BJ (cell line): Measurements from ENCODE around the gene TM4SF4. TPM values are rescaled to one million over a fixed set of nuclear protein-coding genes. Genes with fewer than 3 reads are reported as not detected.

ENCODE experiments used
- CTCF ChIA-PET: fragments of 350-600 bp; formaldehyde crosslinking; extraction: SDS; loops from one replicate; lab custom pipeline; 2021; ENCODE audit warnings: antibody characterized with exemption, inconsistent platforms; lab: Yijun Ruan, JAX
- POLR2A ChIA-PET: fragments of 300-600 bp; sonication (Branson Sonifier 250); formaldehyde crosslinking; extraction: SDS; loops from one replicate; lab custom pipeline; 2021; ENCODE audit warnings: antibody characterized with exemption; lab: Charles Lee
- DNase-seq: peaks from one replicate; pipeline ENCODE4 v3.0.0-alpha.2; 2011; ENCODE audit warnings: low read depth
- H3K27me3 ChIP-seq: 2 replicates; pipeline ENCODE4 v1.6.0; 2011; ENCODE audit warnings: low read length; ENCODE audit not compliant: control insufficient read depth, insufficient read depth
- H3K36me3 ChIP-seq: 2 replicates; pipeline ENCODE4 v1.5.1; 2011; ENCODE audit warnings: low read length; ENCODE audit not compliant: control insufficient read depth, insufficient read depth
- H3K4me3 ChIP-seq: 2 replicates; pipeline ENCODE4 v1.5.1; 2011; ENCODE audit warnings: low read depth, mild to moderate bottlenecking, control low read depth, low read length
- CTCF ChIP-seq: IDR thresholded peaks from 2 replicates; pipeline ENCODE4 v1.5.1; 2011; ENCODE audit warnings: low read depth, mild to moderate bottlenecking, control low read depth, inconsistent platforms, low read length, moderate library complexity; ENCODE audit not compliant: insufficient read depth
- polyA plus RNA-seq: library from polyadenylated mRNA; depleted of rRNA; stranded (reverse); fragments of >200 nt; gene quantifications from 2 replicates; pipeline ENCODE4 v1.2.3, GENCODE V29; 2011

The TM4SF4 gene
- polyA plus RNA-seq, 1 experiment = 0.42 TPM

GRCh38 chr3:149480326-149481017 lies 6.0 kb downstream of the TM4SF4 start:
- POLR2A ChIA-PET = no interaction called here

GRCh38 chr3:149481056-149481455 lies 6.6 kb downstream of the TM4SF4 start:
- TF ChIP-seq CTCF = no peak
- H3K27me3 ChIP-seq = no peaks in the 10 kb centered on the region
- ChIA-PET CTCF (interaction anchor here (0.6 to 4.1 kb wide), 33 partner anchors 9 to 526 kb away, joined by 3 to 69 read pairs (median 4); partner anchors contain the start of gene TM4SF1), POLR2A (no interaction called here)
- no peak for DNase-seq
- H3K4me3 ChIP-seq = no peak overlapping the region
- H3K36me3 ChIP-seq = no peaks in the 10 kb centered on the region

More at GRCh38 chr3:149480326-149481017, 6.0 kb downstream of the TM4SF4 start:
- DNase-seq = no peak
- H3K27me3 ChIP-seq = no peaks in the 10 kb centered on the region
- no peak overlapping the region for H3K4me3 ChIP-seq
- TF ChIP-seq CTCF = peak; percentile 92
- CTCF ChIA-PET = interaction anchor here (0.6 to 4.1 kb wide), 41 partner anchors 10 to 525 kb away, joined by 3 to 69 read pairs (median 4); partner anchors contain the start of gene TM4SF1
- no peaks in the 10 kb centered on the region for H3K36me3 ChIP-seq

GRCh38 chr3:149481491-149481890 lies 7.0 kb downstream of the TM4SF4 start:
- no peaks in the 10 kb centered on the region for H3K36me3 ChIP-seq
- TF ChIP-seq CTCF = no peak
- no peak for DNase-seq
- H3K4me3 ChIP-seq = no peak overlapping the region
- POLR2A ChIA-PET = no interaction called here
- no peaks in the 10 kb centered on the region for H3K27me3 ChIP-seq
- CTCF ChIA-PET = interaction anchor here (0.7 to 4.1 kb wide), 10 partner anchors 9 to 133 kb away, joined by 3 to 69 read pairs (median 5); no protein-coding TSS in a partner anchor

GRCh38 chr3:149486726-149487125 lies 12.2 kb downstream of the TM4SF4 start:
- ChIA-PET CTCF (interaction anchor here (1.0 to 2.2 kb wide), 4 partner anchors 9 to 140 kb away, joined by 3 to 7 read pairs (median 4); no protein-coding TSS in a partner anchor), POLR2A (no interaction called here)
- H3K36me3 ChIP-seq = no peaks in the 10 kb centered on the region
- H3K4me3 ChIP-seq = no peak overlapping the region
- no peaks in the 10 kb centered on the region for H3K27me3 ChIP-seq
- TF ChIP-seq CTCF = no peak
- no peak for DNase-seq

GRCh38 chr3:149487598-149488197 lies 13.2 kb downstream of the TM4SF4 start:
- Histone ChIP-seq H3K4me3 (no peak overlapping the region), H3K27me3 (no peaks in the 10 kb centered on the region), H3K36me3 (no peaks in the 10 kb centered on the region)
- no peak for DNase-seq
- TF ChIP-seq CTCF = no peak
- ChIA-PET CTCF (interaction anchor here (0.7 to 4.3 kb wide), 7 partner anchors 8 to 743 kb away, joined by 3 to 24 read pairs (median 4); no protein-coding TSS in a partner anchor), POLR2A (no interaction called here)
